GM06990 (cell line): ENCODE results near the gene RPL34.

ENCODE experiments used
- DNase-seq: peaks from one replicate; pipeline ENCODE4 v3.0.0-alpha.2; 2011; ENCODE audit not compliant: insufficient read length; ENCODE audit errors: extremely low read depth
- H3K27me3 ChIP-seq: replicated peaks from 2 replicates; pipeline ENCODE4 v1.6.0; 2011; ENCODE audit warnings: low read length; ENCODE audit not compliant: control insufficient read depth, insufficient read depth
- H3K36me3 ChIP-seq: 2 replicates; pipeline ENCODE4 v1.5.1; 2011; ENCODE audit warnings: low read length; ENCODE audit not compliant: control insufficient read depth, insufficient read depth
- H3K4me3 ChIP-seq: replicated peaks from 2 replicates; pipeline ENCODE4 v1.5.1; 2011; ENCODE audit warnings: low read depth, mild to moderate bottlenecking, control low read depth, low read length
- TF ChIP-seq, protein P1 (sequence below): IDR thresholded peaks from 2 replicates; pipeline ENCODE4 v1.5.1; 2011; ENCODE audit warnings: low read length, control low read depth, mild to moderate bottlenecking, inconsistent platforms; ENCODE audit not compliant: insufficient read depth, poor library complexity, severe bottlenecking

The RPL34 gene

DNA sequence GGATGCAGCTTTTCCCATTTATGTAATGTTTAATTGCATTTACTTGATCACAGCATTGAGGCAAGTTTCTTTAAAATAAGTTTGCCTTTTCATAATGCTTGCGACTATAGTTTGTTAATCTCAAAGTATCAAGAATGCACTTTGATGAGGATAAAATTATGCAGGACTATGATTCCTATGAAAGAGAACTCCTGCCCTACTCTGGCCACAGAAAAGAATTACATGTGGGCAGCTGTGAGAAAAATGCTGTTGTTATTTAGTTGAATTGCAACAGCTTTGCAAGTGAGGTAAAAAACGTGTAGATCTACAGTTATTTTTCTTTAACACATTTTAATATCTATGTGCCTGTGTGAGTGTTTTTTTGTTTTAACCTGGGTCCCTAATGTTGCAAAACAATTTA is 17.5 kb downstream of the RPL34 start:
- peaks cover 3% of the 10 kb centered on the region for H3K36me3 ChIP-seq
- TF ChIP-seq, protein P1, sequence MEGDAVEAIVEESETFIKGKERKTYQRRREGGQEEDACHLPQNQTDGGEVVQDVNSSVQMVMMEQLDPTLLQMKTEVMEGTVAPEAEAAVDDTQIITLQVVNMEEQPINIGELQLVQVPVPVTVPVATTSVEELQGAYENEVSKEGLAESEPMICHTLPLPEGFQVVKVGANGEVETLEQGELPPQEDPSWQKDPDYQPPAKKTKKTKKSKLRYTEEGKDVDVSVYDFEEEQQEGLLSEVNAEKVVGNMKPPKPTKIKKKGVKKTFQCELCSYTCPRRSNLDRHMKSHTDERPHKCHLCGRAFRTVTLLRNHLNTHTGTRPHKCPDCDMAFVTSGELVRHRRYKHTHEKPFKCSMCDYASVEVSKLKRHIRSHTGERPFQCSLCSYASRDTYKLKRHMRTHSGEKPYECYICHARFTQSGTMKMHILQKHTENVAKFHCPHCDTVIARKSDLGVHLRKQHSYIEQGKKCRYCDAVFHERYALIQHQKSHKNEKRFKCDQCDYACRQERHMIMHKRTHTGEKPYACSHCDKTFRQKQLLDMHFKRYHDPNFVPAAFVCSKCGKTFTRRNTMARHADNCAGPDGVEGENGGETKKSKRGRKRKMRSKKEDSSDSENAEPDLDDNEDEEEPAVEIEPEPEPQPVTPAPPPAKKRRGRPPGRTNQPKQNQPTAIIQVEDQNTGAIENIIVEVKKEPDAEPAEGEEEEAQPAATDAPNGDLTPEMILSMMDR = no peak
- no peak for DNase-seq

DNA sequence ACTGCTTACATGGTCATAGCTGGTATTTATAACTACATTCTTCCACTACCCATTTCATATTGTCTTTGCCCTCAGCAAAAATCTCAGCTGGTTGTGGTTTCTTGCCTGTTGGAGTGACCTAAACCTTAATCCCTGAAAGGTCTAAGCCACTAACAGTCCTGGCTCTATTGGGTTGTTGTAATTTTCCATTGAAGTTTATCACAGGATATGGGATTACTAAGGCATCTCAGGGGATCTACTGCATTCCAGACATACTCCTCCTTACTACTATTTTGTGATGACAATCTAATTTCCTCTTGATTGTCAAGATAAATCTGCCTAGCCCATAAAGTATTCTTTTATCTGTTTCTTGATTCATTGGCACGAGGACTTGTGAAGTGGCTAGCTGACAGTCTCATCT is 23.9 kb downstream of the RPL34 start:
- no peaks in the 10 kb centered on the region for H3K36me3 ChIP-seq
- no peak for DNase-seq
- H3K27me3 ChIP-seq = no peaks in the 10 kb centered on the region
- TF ChIP-seq, protein P1 = no peak
- H3K4me3 ChIP-seq = no peak overlapping the region

More for the DNA sequence above, 17.5 kb downstream of the RPL34 start:
- H3K4me3 ChIP-seq = no peak overlapping the region
- H3K27me3 ChIP-seq = no peaks in the 10 kb centered on the region

DNA sequence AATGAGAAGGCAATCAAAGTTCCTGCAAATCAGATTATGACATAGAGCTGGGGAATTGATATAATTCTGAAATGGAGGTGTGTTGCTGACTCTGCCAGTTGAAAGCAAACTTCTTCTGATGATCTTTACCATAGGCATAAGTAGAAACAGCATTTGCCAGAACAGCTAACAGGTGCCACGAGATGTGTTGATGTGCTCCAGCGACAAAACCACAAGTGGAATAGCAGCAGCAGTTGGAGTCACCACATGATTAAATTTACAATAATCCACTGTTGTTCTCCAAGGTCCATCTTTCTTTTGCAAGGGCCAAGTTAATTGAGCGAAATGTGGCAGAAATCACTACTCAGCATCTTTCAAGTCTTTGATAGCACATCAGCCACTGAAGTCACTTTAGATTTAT is 26.3 kb downstream of the RPL34 start:
- TF ChIP-seq, protein P1 = no peak
- no peak for DNase-seq

DNA sequence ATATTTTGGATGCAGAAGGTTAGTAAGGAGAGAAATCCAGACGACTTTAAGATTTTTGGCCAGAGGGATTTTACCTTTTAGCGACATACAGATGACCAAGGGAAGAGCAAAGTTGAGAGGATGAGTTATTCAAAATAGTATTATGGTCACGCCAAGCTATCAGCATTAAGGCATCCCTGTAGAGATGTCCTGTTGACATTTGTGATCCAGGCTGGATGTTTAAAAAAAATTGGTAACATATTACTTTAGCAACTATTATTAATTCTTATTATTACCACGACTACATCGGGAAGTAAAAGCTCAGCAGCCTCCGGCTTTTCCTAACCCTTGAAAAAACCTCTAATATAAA is 29.5 kb downstream of the RPL34 start:
- Histone ChIP-seq H3K4me3 (peak overlapping the region; percentile 66), H3K27me3 (no peaks in the 10 kb centered on the region), H3K36me3 (no peaks in the 10 kb centered on the region)
- TF ChIP-seq, protein P1 = no peak
- no peak for DNase-seq

More for the DNA sequence above, 26.3 kb downstream of the RPL34 start:
- no peaks in the 10 kb centered on the region for H3K36me3 ChIP-seq
- H3K4me3 ChIP-seq = no peak overlapping the region
- H3K27me3 ChIP-seq = no peaks in the 10 kb centered on the region

DNA sequence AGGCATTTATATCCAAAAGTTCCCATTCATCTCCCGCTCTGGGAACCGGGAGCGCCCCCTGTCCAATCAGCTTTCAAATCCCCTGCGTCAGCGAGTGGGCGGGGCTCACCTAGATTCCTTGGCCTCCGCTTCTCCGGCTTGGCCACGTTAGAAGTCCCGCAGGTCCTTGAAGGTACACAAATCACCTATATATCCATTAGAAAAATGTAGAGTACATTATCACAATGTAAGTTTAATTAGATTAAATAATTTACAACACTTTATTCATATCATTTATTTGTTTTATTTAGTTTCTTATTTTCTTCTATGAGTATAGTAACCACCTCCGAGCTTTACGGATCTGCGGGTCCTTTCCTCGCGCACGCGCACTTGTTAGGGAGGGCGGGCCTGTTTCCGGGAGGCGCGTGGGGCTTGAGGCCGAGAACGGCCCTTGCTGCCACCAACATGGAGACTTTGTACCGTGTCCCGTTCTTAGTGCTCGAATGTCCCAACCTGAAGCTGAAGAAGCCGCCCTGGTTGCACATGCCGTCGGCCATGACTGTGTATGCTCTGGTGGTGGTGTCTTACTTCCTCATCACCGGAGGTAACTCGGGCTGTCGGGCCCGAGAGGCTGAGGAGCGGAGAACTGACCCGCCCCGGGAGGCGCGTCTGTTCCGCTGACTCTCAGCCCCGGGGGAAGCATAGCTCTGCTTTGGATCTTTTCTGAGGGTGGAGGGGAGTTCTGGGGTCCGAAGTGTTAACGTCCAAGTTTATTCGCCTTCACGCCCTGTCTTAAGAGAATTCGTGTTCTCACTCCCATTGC is 30.0 kb downstream of the RPL34 start, which contains the start of gene OSTC:
Gene OSTC (plus strand): TSS at position 388 of the 802 bp plus-strand sequence. CDS start 57 bp downstream, at position 445.
- Histone ChIP-seq H3K4me3 (peak within 1 kb of the TSS; percentile 97), H3K36me3 (no peaks in the 10 kb centered on the region), H3K27me3 (no peaks in the 10 kb centered on the region)
- DNase-seq = peak; percentile 91
- TF ChIP-seq, protein P1 = no peak
